ENCODE measurements around the gene ETV4. TPM values are rescaled to one million over a fixed set of nuclear protein-coding genes. Genes with fewer than 3 reads are reported as not detected.

Gene ETV4
- total RNA-seq (2022) (80.3 and 85.6 TPM in 2 replicates), Bru-seq, nascent RNA (percentile 80 among the genes with signal in this experiment), BruChase-seq, experiment 1, labeled RNA remaining after a 6-hour chase (percentile 80 among the genes with signal in this experiment), BruChase-seq, experiment 2, labeled RNA remaining after a 2-hour chase (percentile 78 among the genes with signal in this experiment)
- long read RNA-seq, transcript ETV4-205 (12 exons, 1,775 nt), result minor isoform, 5 of 127 reads
- long read RNA-seq, transcript ETV4-202 (12 exons, 2,182 nt), result minor isoform, 16 of 127 reads
- long read RNA-seq, transcript ETV4-211 (13 exons, 1,727 nt), result minor isoform, 8 of 127 reads
- long read RNA-seq, transcript ETV4-201 (13 exons, 2,429 nt), result major isoform, 33 of 127 reads
- long read RNA-seq, partial matches to known transcripts, result 34 of 127 reads
- long read RNA-seq, other reads (novel, unspliced or antisense), result 31 of 127 reads

GRCh38 chr17:43546319-43547188, at the start of gene ETV4:
Gene ETV4 (minus strand): TSS chr17:43546340. CDS start chr17:43545617, 723 bp downstream.
- intact Hi-C loops (cut with micrococcal nuclease; ENCODE audit: unreplicated experiment), result no loop called here
- peak; percentile 99 for DNase-seq
- H3K27me3 Mint-ChIP-seq (ENCODE audit: unreplicated experiment), result no peaks in the 10 kb centered on the region

GRCh38 chr17:43595466-43595865, 49.3 kb upstream of the ETV4 start:
- peaks cover 47% of the 10 kb centered on the region for H3K27me3 Mint-ChIP-seq (ENCODE audit: unreplicated experiment)
- H3K9me3 Mint-ChIP-seq (ENCODE audit: low read depth, unreplicated experiment), result no peaks in the 10 kb centered on the region
- H3K27ac Mint-ChIP-seq (ENCODE audit: unreplicated experiment), result no peak overlapping the region
- H3K36me3 Mint-ChIP-seq (ENCODE audit: insufficient read depth, unreplicated experiment), result no peaks in the 10 kb centered on the region
- no peak for TF ChIP-seq CTCF (IDR thresholded peaks at IDR 0.05; ENCODE audit: unreplicated experiment)
- CTCF ChIA-PET, result interaction anchor here (1.2 kb wide), 1 partner anchor 80 kb away, joined by 5 read pairs; no protein-coding TSS in a partner anchor
- H3K4me1 Mint-ChIP-seq (ENCODE audit: low read depth, unreplicated experiment), result no peaks in the 10 kb centered on the region
- no TSS peak for BruUV-seq (replicated peaks)
- intact Hi-C loops (cut with micrococcal nuclease; ENCODE audit: unreplicated experiment), result no loop called here
- DNase-seq, result no peak
- H3K4me3 Mint-ChIP-seq (ENCODE audit: low read depth, unreplicated experiment), result no peak overlapping the region

More at GRCh38 chr17:43546319-43547188, at the start of gene ETV4:
- BruUV-seq (replicated peaks), result TSS peak; percentile 27
- Mint-ChIP-seq H3K4me3 (ENCODE audit: low read depth, unreplicated experiment) (peak within 1 kb of the TSS; percentile 83), H3K36me3 (ENCODE audit: insufficient read depth, unreplicated experiment) (peaks cover 49% of the 10 kb centered on the region), H3K4me1 (ENCODE audit: low read depth, unreplicated experiment) (peaks cover 42% of the 10 kb centered on the region), H3K27ac (ENCODE audit: unreplicated experiment) (peak within 1 kb of the TSS; percentile 94), H3K9me3 (ENCODE audit: low read depth, unreplicated experiment) (no peaks in the 10 kb centered on the region)
- TF ChIP-seq CTCF (IDR thresholded peaks at IDR 0.05; ENCODE audit: unreplicated experiment), result no peak
- CTCF ChIA-PET, result interaction anchor here (0.6 to 1.1 kb wide), 6 partner anchors 11 to 105 kb away, joined by 3 to 6 read pairs (median 3); partner anchors contain the start of gene DHX8

- no peak for TF ChIP-seq CTCF (IDR thresholded peaks at IDR 0.05; ENCODE audit: unreplicated experiment)
- no peak for DNase-seq
- no peaks in the 10 kb centered on the region for H3K36me3 Mint-ChIP-seq (ENCODE audit: insufficient read depth, unreplicated experiment)
- H3K9me3 Mint-ChIP-seq (ENCODE audit: low read depth, unreplicated experiment), result no peaks in the 10 kb centered on the region
- CTCF ChIA-PET, result interaction anchor here (0.9 kb wide), 1 partner anchor 81 kb away, joined by 3 read pairs; no protein-coding TSS in a partner anchor
- no peak overlapping the region for H3K4me3 Mint-ChIP-seq (ENCODE audit: low read depth, unreplicated experiment)
- H3K4me1 Mint-ChIP-seq (ENCODE audit: low read depth, unreplicated experiment), result no peaks in the 10 kb centered on the region
- BruUV-seq (replicated peaks), result no TSS peak
- intact Hi-C loops (cut with micrococcal nuclease; ENCODE audit: unreplicated experiment), result no loop called here
- H3K27ac Mint-ChIP-seq (ENCODE audit: unreplicated experiment), result no peak overlapping the region
- H3K27me3 Mint-ChIP-seq (ENCODE audit: unreplicated experiment), result peaks cover 19% of the 10 kb centered on the region
These were observed 45.8 kb upstream of the ETV4 start for GRCh38 chr17:43591779-43592562.

GRCh38 chr17:43591001-43591400, 44.9 kb upstream of the ETV4 start:
- H3K27me3 Mint-ChIP-seq (ENCODE audit: unreplicated experiment), result peaks cover 10% of the 10 kb centered on the region
- H3K27ac Mint-ChIP-seq (ENCODE audit: unreplicated experiment), result no peak overlapping the region
- H3K36me3 Mint-ChIP-seq (ENCODE audit: insufficient read depth, unreplicated experiment), result no peaks in the 10 kb centered on the region
- intact Hi-C loops (cut with micrococcal nuclease; ENCODE audit: unreplicated experiment), result no loop called here
- H3K9me3 Mint-ChIP-seq (ENCODE audit: low read depth, unreplicated experiment), result no peaks in the 10 kb centered on the region
- H3K4me3 Mint-ChIP-seq (ENCODE audit: low read depth, unreplicated experiment), result no peak overlapping the region
- no peak for TF ChIP-seq CTCF (IDR thresholded peaks at IDR 0.05; ENCODE audit: unreplicated experiment)
- no TSS peak for BruUV-seq (replicated peaks)
- no peak for DNase-seq
- H3K4me1 Mint-ChIP-seq (ENCODE audit: low read depth, unreplicated experiment), result no peaks in the 10 kb centered on the region
- CTCF ChIA-PET, result interaction anchor here (0.6 to 1.0 kb wide), 3 partner anchors 47 to 671 kb away, joined by 3 to 4 read pairs (median 3); no protein-coding TSS in a partner anchor
